Endothelial cell of umbilical vein (primary cell): ENCODE results near the gene KCTD7. TPM values are rescaled to one million over a fixed set of nuclear protein-coding genes. Genes with fewer than 3 reads are reported as not detected.
"Not testable (repeated sequence)": the region's sequence is repeated elsewhere in the genome, so short reads cannot be mapped to it uniquely, and the experiment has no call there.

ENCODE experiments used
- BruUV-seq: library from RNA; stranded (reverse); fragments of 400-500 nt; replicated peaks from 2 replicates; lab custom pipeline; 2021; lab: Mats Ljungman, UMichigan
- CTCF ChIA-PET: fragments of 300-600, 350-600 bp; sonication (Branson Sonifier 250); formaldehyde crosslinking; loops from one replicate; lab custom pipeline; 2021; ENCODE audit warnings: antibody characterized with exemption, inconsistent platforms; lab: Charles Lee
- POLR2A ChIA-PET: fragments of 300-600, 350-600 bp; sonication (Branson Sonifier 250); formaldehyde crosslinking; loops from one replicate; lab custom pipeline; 2021; ENCODE audit warnings: antibody characterized with exemption, inconsistent platforms; lab: Charles Lee
- DNase-seq: peaks from one replicate; pipeline ENCODE4 v3.0.0-alpha.2; 2011; ENCODE audit warnings: low read depth, low spot score
- FAIRE-seq: peaks from 2 replicates; lab custom pipeline; 2011; peaks lifted over from hg19 to GRCh38; lab: Jason Lieb, UNC
- H2AFZ ChIP-seq: 2 replicates; pipeline ENCODE4 v1.6.0; 2012; ENCODE audit warnings: low read depth, low read length, control low read depth, inconsistent platforms
- H3K27ac ChIP-seq: 2 replicates; pipeline ENCODE4 v1.5.1; 2011; ENCODE audit warnings: low read depth, mild to moderate bottlenecking, control low read depth, low read length, moderate library complexity; ENCODE audit not compliant: insufficient read depth
- H3K27me3 ChIP-seq, 2 experiments: 2 replicates each; pipeline versions ENCODE4 v1.6.0 to v1.6.1; 2011; ENCODE audit warnings: low read length in 2 of 2, mixed read lengths in 1 of 2; ENCODE audit not compliant: control insufficient read depth in 2 of 2, insufficient read depth in 2 of 2
- H3K36me3 ChIP-seq, 2 experiments: 2 replicates in 1 of 2; 3 replicates in 1 of 2; pipeline ENCODE4 v1.5.1; 2011; ENCODE audit warnings: low read length in 2 of 2, mild to moderate bottlenecking in 1 of 2, moderate library complexity in 1 of 2; ENCODE audit not compliant: control insufficient read depth in 2 of 2, insufficient read depth in 2 of 2; ENCODE audit errors: extremely low read depth in 1 of 2
- H3K4me1 ChIP-seq: 3 replicates; pipeline ENCODE4 v1.5.1; 2011; ENCODE audit warnings: mild to moderate bottlenecking, low read length; ENCODE audit not compliant: control insufficient read depth, insufficient read depth; ENCODE audit errors: extremely low read depth
- H3K4me2 ChIP-seq: 2 replicates; pipeline ENCODE4 v1.6.1; 2011; ENCODE audit warnings: low read length, control low read depth, mixed read lengths; ENCODE audit not compliant: insufficient read depth
- H3K4me3 ChIP-seq, 3 experiments: fragments of 200-600 bp in 1 of 3; sonication (generic), shearing (Covaris generic) in 1 of 3; replicated peaks in 1 of 3; 2 replicates each; pipeline ENCODE4 v1.5.1; 2011 to 2016; ENCODE audit warnings: control low read depth in 3 of 3, low read length in 3 of 3, mild to moderate bottlenecking in 2 of 3, inconsistent platforms in 1 of 3, low read depth in 1 of 3, moderate library complexity in 1 of 3; ENCODE audit not compliant: insufficient read depth in 1 of 3
- H3K79me2 ChIP-seq: 2 replicates; pipeline ENCODE4 v1.6.0; 2012; ENCODE audit warnings: low read length, inconsistent platforms; ENCODE audit not compliant: control insufficient read depth, insufficient read depth
- H3K9ac ChIP-seq: replicated peaks from 2 replicates; pipeline ENCODE3; 2011; ENCODE audit warnings: low read length, control low read depth; ENCODE audit not compliant: insufficient read depth; ENCODE audit errors: extremely low read depth
- H3K9me1 ChIP-seq: replicated peaks from 3 replicates; pipeline ENCODE4 v1.6.0; 2011; ENCODE audit warnings: mild to moderate bottlenecking, low read length; ENCODE audit not compliant: control insufficient read depth, insufficient read depth; ENCODE audit errors: extremely low read depth
- H3K9me3 ChIP-seq: replicated peaks from 2 replicates; pipeline ENCODE4 v1.5.1; 2012; ENCODE audit warnings: low read length, inconsistent platforms; ENCODE audit not compliant: control insufficient read depth, insufficient read depth
- H4K20me1 ChIP-seq: replicated peaks from 2 replicates; pipeline ENCODE3; 2011; ENCODE audit warnings: mild to moderate bottlenecking, low read length; ENCODE audit not compliant: control insufficient read depth, insufficient read depth; ENCODE audit errors: extremely low read depth
- EZH2 ChIP-seq: IDR thresholded peaks from 2 replicates; pipeline ENCODE4 v1.6.1; 2012; ENCODE audit warnings: borderline replicate concordance, low read depth, mild to moderate bottlenecking, moderate library complexity, low read length, inconsistent platforms; ENCODE audit not compliant: severe bottlenecking
- FOS ChIP-seq: IDR thresholded peaks from 2 replicates; pipeline ENCODE4 v1.6.1; 2011; ENCODE audit warnings: mild to moderate bottlenecking, low read length, moderate library complexity, borderline replicate concordance; ENCODE audit not compliant: insufficient read depth
- GATA2 ChIP-seq: IDR thresholded peaks from 2 replicates; pipeline ENCODE4 v1.7.0; 2011; ENCODE audit warnings: low read depth, mild to moderate bottlenecking, moderate library complexity, mixed read lengths, low read length; ENCODE audit not compliant: insufficient read length, insufficient read depth
- JUN ChIP-seq: IDR thresholded peaks from 2 replicates; pipeline ENCODE4 v1.6.1; 2011; ENCODE audit warnings: borderline replicate concordance, low read depth; ENCODE audit not compliant: insufficient read length, insufficient read depth
- MAX ChIP-seq: IDR thresholded peaks from 2 replicates; pipeline ENCODE4 v1.6.1; 2011; ENCODE audit not compliant: insufficient read depth, insufficient read length
- MYC ChIP-seq: IDR thresholded peaks from one replicate; pipeline ENCODE4 v1.6.1; 2011; ENCODE audit warnings: mild to moderate bottlenecking, low read depth, low read length
- POLR2A ChIP-seq: IDR thresholded peaks from 2 replicates; pipeline ENCODE4 v1.6.1; 2012; ENCODE audit warnings: low read depth, mild to moderate bottlenecking, control low read depth, low read length
- POLR2AphosphoS5 ChIP-seq: IDR thresholded peaks from 2 replicates; pipeline ENCODE4 v1.6.1; 2012; ENCODE audit warnings: low read depth, mild to moderate bottlenecking, control low read depth, low read length, moderate library complexity; ENCODE audit not compliant: insufficient read depth
- dilution Hi-C: fragments of 300-500 bp; cut with MboI; formaldehyde crosslinking; loops from one replicate; pipeline ENCODE4 v1.15.0; 2019; ENCODE audit warnings: low sequenced_read_pairs; ENCODE audit not compliant: extremely low pct_ligation_motif_present
- intact Hi-C: fragments of 100-400 bp; cut with micrococcal nuclease; formaldehyde crosslinking; loops from one replicate; pipeline ENCODE4 v1.10.0; 2022
- polyA plus RNA-seq, 4 experiments: library from polyadenylated mRNA; depleted of rRNA in 3 of 4; stranded (reverse) in 3 of 4; unstranded in 1 of 4; fragments of >200 nt; gene quantifications; 2 replicates each; pipeline versions ENCODE4 v1.2.1 to v1.2.3, GENCODE V29; 2011 to 2012; ENCODE audit warnings: missing spikeins in 1 of 4
- total RNA-seq: library from RNA; stranded (reverse); gene quantifications from 2 replicates; pipeline ENCODE4 v1.2.3, GENCODE V29; 2021
- TF ChIP-seq, protein P1 (sequence below), 2 donors: IDR thresholded peaks; 1 replicate in 1 of 2; 2 replicates in 1 of 2; pipeline ENCODE4 v1.5.1; 2011; ENCODE audit warnings: low read length in 2 of 2, mild to moderate bottlenecking in 2 of 2, moderate library complexity in 2 of 2, control low read depth in 1 of 2, inconsistent platforms in 1 of 2, low read depth in 1 of 2; ENCODE audit not compliant: insufficient read depth in 1 of 2; ENCODE audit errors: extremely low read depth in 1 of 2

Gene KCTD7
- total and polyA plus RNA-seq, 2 donors (not counting 3 experiments of a cell fraction or from before 2014, with no cell fraction given): 8.7 to 14.1 TPM

DNA sequence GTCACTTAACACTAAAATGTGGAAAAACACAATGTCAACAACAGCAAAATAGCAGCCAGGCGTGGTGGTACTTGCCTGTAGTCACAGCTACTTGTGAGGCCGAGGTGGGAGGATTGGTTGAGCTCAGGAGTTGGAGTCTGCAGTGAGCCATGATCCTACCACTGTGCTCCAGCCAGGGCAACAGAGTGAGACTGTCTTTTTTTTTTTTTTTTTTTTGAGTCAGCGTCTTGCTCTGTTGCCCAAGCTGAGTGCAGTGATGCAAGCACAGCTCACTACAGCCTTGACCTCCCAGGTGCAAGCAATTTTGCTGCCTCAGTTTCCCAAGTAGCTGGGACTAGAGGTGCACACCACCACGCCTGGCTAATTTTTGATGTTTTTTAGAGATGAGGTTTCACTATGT lies 6.1 kb downstream of the KCTD7 start:
- Histone ChIP-seq H3K9ac (no peak overlapping the region), H3K27ac (no peak overlapping the region), H3K4me2 (no peak overlapping the region), H3K27me3 (no peaks in the 10 kb centered on the region), H3K36me3 (peaks cover 0 to 22% of the 10 kb centered on the region in 2 experiments), H3K4me3 (no peak overlapping the region), H4K20me1 (no peaks in the 10 kb centered on the region), H3K4me1 (peaks cover 1% of the 10 kb centered on the region), H2AFZ (no peak overlapping the region), H3K9me3 (no peaks in the 10 kb centered on the region), H3K9me1 (no peaks in the 10 kb centered on the region), H3K79me2 (peaks cover 1% of the 10 kb centered on the region)
- TF ChIP-seq, protein P1, sequence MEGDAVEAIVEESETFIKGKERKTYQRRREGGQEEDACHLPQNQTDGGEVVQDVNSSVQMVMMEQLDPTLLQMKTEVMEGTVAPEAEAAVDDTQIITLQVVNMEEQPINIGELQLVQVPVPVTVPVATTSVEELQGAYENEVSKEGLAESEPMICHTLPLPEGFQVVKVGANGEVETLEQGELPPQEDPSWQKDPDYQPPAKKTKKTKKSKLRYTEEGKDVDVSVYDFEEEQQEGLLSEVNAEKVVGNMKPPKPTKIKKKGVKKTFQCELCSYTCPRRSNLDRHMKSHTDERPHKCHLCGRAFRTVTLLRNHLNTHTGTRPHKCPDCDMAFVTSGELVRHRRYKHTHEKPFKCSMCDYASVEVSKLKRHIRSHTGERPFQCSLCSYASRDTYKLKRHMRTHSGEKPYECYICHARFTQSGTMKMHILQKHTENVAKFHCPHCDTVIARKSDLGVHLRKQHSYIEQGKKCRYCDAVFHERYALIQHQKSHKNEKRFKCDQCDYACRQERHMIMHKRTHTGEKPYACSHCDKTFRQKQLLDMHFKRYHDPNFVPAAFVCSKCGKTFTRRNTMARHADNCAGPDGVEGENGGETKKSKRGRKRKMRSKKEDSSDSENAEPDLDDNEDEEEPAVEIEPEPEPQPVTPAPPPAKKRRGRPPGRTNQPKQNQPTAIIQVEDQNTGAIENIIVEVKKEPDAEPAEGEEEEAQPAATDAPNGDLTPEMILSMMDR (IDR thresholded peaks at IDR 0.05; ENCODE audit: extremely low read depth in 1 of 2, insufficient read depth in 1 of 2, low read depth in 1 of 2, low read length in 2 of 2): no peak
- TF ChIP-seq POLR2AphosphoS5 (no peak), GATA2 (no peak), MYC (no peak), POLR2A (no peak), MAX (no peak), FOS (no peak), JUN (no peak), EZH2 (no peak)
- FAIRE-seq (no peak), DNase-seq (no peak)
- intact Hi-C loops (no loop called here), dilution Hi-C loops (no loop called here)
- POLR2A ChIA-PET: no interaction called here
- CTCF ChIA-PET: interaction anchor here (1.3 kb wide), 1 partner anchor 10 kb away, joined by 3 read pairs; no protein-coding TSS in a partner anchor
- BruUV-seq: no TSS peak

DNA sequence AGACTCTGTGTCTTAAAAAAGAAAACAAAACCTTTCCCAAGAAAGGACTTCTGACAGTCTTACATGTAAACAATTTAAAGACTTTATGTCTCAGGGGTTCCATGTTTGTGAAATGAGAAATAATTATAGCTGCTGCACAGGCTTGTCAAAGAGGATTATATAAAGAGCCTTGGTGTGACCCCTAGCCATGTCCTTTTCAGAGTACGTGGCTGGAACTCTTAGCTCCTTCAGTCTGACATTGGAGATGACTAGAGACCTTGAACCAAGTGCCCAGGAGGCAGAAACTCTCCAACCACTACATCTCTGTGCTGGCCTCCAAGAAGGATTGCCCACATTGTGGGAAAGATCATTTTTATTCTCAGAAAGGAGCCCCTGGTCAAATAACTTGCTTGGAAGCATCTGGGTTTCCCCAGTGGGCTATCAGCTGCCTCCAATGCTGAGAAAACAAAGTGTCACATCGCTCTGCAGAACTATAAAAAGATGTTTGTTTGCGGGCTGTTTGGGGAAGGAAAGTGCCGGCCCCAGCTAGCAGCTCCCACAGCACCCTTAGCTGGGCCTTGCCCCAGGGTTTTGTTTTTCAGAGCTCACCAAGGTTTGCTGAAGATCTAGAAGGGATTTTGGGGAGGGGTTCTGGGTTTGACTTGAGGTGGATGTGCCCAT lies 6.8 kb downstream of the KCTD7 start:
- CTCF ChIA-PET, H3K4me1 ChIP-seq, H3K9ac ChIP-seq, H2AFZ ChIP-seq, POLR2A ChIA-PET, BruUV-seq, H3K27ac ChIP-seq, H3K79me2 ChIP-seq, H3K4me3 ChIP-seq, intact Hi-C loops, H3K9me1 ChIP-seq, H3K9me3 ChIP-seq, dilution Hi-C loops, H3K4me2 ChIP-seq, H3K27me3 ChIP-seq, H4K20me1 ChIP-seq, DNase-seq: not testable (repeated sequence)
- H3K36me3 ChIP-seq: peaks cover 0 to 24% of the 10 kb centered on the region in 2 experiments
- peak; percentile 59 for FAIRE-seq
